ENCODE data around the gene TEF. TPM values are rescaled to one million over a fixed set of nuclear protein-coding genes. Genes with fewer than 3 reads are reported as not detected.

The TEF gene
- total RNA-seq, 1 experiment from 2014 or later = 12.0 TPM

DNA sequence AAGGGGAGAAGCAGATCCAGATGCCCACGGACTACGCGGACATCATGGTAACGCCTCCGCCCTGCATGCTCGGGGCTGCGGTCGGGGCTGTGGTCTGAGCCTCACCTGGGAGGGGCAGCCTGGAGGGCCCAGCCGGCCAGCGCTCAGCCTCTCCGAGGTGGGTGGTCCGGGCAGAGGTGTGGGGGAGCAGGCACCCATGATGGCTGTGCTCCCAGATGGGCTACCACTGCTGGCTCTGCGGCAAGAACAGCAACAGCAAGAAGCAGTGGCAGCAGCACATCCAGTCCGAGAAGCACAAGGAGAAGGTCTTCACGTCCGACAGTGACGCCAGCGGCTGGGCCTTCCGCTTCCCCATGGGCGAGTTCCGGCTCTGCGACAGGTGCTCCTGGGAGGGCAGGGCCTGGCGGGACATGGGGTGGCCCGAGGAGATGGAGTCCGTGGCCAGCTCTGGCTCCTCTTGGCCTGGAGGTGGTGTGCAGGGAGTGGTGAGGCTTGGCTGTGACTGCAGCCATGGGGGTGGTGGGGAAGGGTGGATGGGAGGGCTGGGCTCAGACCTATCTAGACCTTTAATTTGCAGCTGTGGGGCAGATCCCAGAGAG lies 25.2 kb upstream of the TEF start:
- no peak for ATAC-seq
- H3K4me1 Mint-ChIP-seq = peaks cover 12% of the 10 kb centered on the region
- no peak for TF ChIP-seq GRHL2 (CRISPR knock-in tag; IDR thresholded peaks at IDR 0.05; ENCODE audit: insufficient replicate concordance, severe bottlenecking)
- TF ChIP-seq NR3C1 (CRISPR knock-in tag; conservative IDR thresholded peaks at IDR 0.05; ENCODE audit: low read depth) = no peak
- TF ChIP-seq, protein P1, sequence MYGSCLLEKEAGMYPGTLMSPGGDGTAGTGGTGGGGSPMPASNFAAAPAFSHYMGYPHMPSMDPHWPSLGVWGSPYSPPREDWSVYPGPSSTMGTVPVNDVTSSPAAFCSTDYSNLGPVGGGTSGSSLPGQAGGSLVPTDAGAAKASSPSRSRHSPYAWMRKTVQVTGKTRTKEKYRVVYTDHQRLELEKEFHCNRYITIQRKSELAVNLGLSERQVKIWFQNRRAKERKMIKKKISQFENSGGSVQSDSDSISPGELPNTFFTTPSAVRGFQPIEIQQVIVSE (CRISPR knock-in tag; IDR thresholded peaks at IDR 0.05; ENCODE audit: borderline replicate concordance) = no peak
- TF ChIP-seq CBFB (CRISPR knock-in tag; IDR thresholded peaks at IDR 0.05; ENCODE audit: low read depth) = no peak
- ChIA-PET POLR2A (no interaction called here), CTCF (no interaction called here)
- H3K36me3 Mint-ChIP-seq = peaks cover 12% of the 10 kb centered on the region
- H3K27me3 Mint-ChIP-seq (ENCODE audit: low read depth) = no peaks in the 10 kb centered on the region
- no peak for DNase-seq (ENCODE audit: low spot score)
- no peak overlapping the region for H3K27ac Mint-ChIP-seq
- H3K9me3 Mint-ChIP-seq = no peaks in the 10 kb centered on the region
- H3K4me3 Mint-ChIP-seq = no peak overlapping the region

DNA sequence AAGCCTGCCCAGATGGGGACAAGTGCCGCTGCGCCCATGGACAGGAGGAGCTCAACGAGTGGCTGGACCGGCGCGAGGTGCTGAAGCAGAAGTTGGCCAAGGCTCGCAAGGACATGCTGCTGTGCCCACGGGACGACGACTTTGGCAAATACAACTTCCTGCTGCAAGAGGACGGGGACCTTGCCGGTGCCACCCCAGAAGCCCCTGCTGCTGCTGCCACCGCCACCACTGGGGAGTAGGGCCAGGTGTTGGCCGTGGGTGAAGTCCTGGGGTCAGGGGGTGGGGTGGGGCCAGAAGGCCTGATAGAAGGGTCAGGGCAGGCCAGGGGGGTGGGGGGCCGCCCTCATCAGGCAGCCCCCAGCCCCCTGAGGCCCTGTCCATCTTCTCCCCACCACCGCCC lies 24.6 kb upstream of the TEF start:
- Mint-ChIP-seq H3K9me3 (no peaks in the 10 kb centered on the region), H3K4me3 (no peak overlapping the region), H3K27ac (no peak overlapping the region; the same call in 1 of the 2 replicates), H3K36me3 (peaks cover 8% of the 10 kb centered on the region), H3K27me3 (ENCODE audit: low read depth) (no peaks in the 10 kb centered on the region), H3K4me1 (peaks cover 12% of the 10 kb centered on the region)
- DNase-seq (ENCODE audit: low spot score) = no peak
- CTCF ChIA-PET = no interaction called here
- POLR2A ChIA-PET = no interaction called here
- no peak for ATAC-seq
- TF ChIP-seq, protein P2, sequence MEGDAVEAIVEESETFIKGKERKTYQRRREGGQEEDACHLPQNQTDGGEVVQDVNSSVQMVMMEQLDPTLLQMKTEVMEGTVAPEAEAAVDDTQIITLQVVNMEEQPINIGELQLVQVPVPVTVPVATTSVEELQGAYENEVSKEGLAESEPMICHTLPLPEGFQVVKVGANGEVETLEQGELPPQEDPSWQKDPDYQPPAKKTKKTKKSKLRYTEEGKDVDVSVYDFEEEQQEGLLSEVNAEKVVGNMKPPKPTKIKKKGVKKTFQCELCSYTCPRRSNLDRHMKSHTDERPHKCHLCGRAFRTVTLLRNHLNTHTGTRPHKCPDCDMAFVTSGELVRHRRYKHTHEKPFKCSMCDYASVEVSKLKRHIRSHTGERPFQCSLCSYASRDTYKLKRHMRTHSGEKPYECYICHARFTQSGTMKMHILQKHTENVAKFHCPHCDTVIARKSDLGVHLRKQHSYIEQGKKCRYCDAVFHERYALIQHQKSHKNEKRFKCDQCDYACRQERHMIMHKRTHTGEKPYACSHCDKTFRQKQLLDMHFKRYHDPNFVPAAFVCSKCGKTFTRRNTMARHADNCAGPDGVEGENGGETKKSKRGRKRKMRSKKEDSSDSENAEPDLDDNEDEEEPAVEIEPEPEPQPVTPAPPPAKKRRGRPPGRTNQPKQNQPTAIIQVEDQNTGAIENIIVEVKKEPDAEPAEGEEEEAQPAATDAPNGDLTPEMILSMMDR (IDR thresholded peaks at IDR 0.05) = no peak
- TF ChIP-seq KAT7 (CRISPR knock-in tag; IDR thresholded peaks at IDR 0.05; ENCODE audit: borderline replicate concordance) = no peak
- TF ChIP-seq, protein P3, sequence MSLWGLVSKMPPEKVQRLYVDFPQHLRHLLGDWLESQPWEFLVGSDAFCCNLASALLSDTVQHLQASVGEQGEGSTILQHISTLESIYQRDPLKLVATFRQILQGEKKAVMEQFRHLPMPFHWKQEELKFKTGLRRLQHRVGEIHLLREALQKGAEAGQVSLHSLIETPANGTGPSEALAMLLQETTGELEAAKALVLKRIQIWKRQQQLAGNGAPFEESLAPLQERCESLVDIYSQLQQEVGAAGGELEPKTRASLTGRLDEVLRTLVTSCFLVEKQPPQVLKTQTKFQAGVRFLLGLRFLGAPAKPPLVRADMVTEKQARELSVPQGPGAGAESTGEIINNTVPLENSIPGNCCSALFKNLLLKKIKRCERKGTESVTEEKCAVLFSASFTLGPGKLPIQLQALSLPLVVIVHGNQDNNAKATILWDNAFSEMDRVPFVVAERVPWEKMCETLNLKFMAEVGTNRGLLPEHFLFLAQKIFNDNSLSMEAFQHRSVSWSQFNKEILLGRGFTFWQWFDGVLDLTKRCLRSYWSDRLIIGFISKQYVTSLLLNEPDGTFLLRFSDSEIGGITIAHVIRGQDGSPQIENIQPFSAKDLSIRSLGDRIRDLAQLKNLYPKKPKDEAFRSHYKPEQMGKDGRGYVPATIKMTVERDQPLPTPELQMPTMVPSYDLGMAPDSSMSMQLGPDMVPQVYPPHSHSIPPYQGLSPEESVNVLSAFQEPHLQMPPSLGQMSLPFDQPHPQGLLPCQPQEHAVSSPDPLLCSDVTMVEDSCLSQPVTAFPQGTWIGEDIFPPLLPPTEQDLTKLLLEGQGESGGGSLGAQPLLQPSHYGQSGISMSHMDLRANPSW (CRISPR knock-in tag; conservative IDR thresholded peaks at IDR 0.05; ENCODE audit: low read depth) = no peak
- TF ChIP-seq, protein P4, sequence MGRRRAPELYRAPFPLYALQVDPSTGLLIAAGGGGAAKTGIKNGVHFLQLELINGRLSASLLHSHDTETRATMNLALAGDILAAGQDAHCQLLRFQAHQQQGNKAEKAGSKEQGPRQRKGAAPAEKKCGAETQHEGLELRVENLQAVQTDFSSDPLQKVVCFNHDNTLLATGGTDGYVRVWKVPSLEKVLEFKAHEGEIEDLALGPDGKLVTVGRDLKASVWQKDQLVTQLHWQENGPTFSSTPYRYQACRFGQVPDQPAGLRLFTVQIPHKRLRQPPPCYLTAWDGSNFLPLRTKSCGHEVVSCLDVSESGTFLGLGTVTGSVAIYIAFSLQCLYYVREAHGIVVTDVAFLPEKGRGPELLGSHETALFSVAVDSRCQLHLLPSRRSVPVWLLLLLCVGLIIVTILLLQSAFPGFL (CRISPR knock-in tag; IDR thresholded peaks at IDR 0.05; ENCODE audit: borderline replicate concordance) = no peak
- no peak for TF ChIP-seq ETV6 (CRISPR knock-in tag; IDR thresholded peaks at IDR 0.05)
- TF ChIP-seq ZNF121 (CRISPR knock-in tag; IDR thresholded peaks at IDR 0.05) = no peak
- no peak for TF ChIP-seq FOXJ3 (CRISPR knock-in tag; IDR thresholded peaks at IDR 0.05; ENCODE audit: borderline replicate concordance)
- TF ChIP-seq, protein P5, sequence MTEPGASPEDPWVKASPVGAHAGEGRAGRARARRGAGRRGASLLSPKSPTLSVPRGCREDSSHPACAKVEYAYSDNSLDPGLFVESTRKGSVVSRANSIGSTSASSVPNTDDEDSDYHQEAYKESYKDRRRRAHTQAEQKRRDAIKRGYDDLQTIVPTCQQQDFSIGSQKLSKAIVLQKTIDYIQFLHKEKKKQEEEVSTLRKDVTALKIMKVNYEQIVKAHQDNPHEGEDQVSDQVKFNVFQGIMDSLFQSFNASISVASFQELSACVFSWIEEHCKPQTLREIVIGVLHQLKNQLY (CRISPR knock-in tag; IDR thresholded peaks at IDR 0.05) = no peak
- no peak for TF ChIP-seq ZNF317 (CRISPR knock-in tag; IDR thresholded peaks at IDR 0.05; ENCODE audit: borderline replicate concordance, low read depth)
- no peak for TF ChIP-seq EMX1 (CRISPR knock-in tag; IDR thresholded peaks at IDR 0.05)

DNA sequence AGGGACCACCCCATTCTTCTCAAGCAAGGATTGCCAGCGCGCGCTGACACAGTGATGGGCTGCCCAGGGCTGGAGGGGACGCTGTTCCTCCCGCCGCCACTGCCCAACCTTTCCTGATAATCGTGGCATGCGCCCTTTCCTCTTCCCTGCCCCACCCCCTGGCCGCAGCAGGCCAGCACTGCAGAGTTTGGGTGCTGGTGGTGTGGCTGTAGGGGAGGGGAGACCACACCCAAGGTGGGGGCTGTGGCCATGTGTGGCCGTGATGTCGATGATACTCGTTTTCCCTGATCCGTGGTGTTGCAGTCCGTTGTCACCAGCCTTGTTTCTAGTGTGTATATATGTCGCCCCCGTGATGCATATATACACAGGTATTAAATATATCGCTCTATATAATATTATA lies 22.8 kb upstream of the TEF start:
- ATAC-seq (no peak), DNase-seq (ENCODE audit: low spot score) (no peak)
- H3K4me1 Mint-ChIP-seq = peaks cover 12% of the 10 kb centered on the region
- TF ChIP-seq, protein P6, sequence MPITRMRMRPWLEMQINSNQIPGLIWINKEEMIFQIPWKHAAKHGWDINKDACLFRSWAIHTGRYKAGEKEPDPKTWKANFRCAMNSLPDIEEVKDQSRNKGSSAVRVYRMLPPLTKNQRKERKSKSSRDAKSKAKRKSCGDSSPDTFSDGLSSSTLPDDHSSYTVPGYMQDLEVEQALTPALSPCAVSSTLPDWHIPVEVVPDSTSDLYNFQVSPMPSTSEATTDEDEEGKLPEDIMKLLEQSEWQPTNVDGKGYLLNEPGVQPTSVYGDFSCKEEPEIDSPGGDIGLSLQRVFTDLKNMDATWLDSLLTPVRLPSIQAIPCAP (CRISPR knock-in tag; IDR thresholded peaks at IDR 0.05) = no peak
- TF ChIP-seq, protein P7, sequence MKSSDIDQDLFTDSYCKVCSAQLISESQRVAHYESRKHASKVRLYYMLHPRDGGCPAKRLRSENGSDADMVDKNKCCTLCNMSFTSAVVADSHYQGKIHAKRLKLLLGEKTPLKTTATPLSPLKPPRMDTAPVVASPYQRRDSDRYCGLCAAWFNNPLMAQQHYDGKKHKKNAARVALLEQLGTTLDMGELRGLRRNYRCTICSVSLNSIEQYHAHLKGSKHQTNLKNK (CRISPR knock-in tag; IDR thresholded peaks at IDR 0.05) = no peak
- TF ChIP-seq NR3C1 (CRISPR knock-in tag; conservative IDR thresholded peaks at IDR 0.05; ENCODE audit: low read depth) (no peak), IRF2 (CRISPR knock-in tag; IDR thresholded peaks at IDR 0.05; ENCODE audit: borderline replicate concordance, low read depth) (no peak), ATF1 (CRISPR knock-in tag; IDR thresholded peaks at IDR 0.05) (no peak), SMAD4 (CRISPR knock-in tag; IDR thresholded peaks at IDR 0.05) (no peak)
- TF ChIP-seq, protein P8, sequence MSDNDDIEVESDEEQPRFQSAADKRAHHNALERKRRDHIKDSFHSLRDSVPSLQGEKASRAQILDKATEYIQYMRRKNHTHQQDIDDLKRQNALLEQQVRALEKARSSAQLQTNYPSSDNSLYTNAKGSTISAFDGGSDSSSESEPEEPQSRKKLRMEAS (CRISPR knock-in tag; IDR thresholded peaks at IDR 0.05) = no peak
- H3K27ac Mint-ChIP-seq = no peak overlapping the region
- ChIA-PET CTCF (no interaction called here), POLR2A (no interaction called here)
- H3K36me3 Mint-ChIP-seq = peaks cover 2% of the 10 kb centered on the region
- no peak overlapping the region for H3K4me3 Mint-ChIP-seq
- no peaks in the 10 kb centered on the region for H3K27me3 Mint-ChIP-seq (ENCODE audit: low read depth)
- no peaks in the 10 kb centered on the region for H3K9me3 Mint-ChIP-seq

Data from WTC11 (cell line).